Midbrain (tissue), 1 donor: Measurements from ENCODE around the gene ZNRF2.
A peak's percentile ranks its signal among the peaks of the same experiment; 100 is the strongest.

Experiments
- DNase-seq: peaks from one replicate; lab custom pipeline; 2025; lab: John Stamatoyannopoulos, UW

The ZNRF2 gene

GRCh38 chr7:30284298-30285066, at the start of gene ZNRF2:
TSS of gene ZNRF2 (plus strand) at chr7:30284597. CDS start at chr7:30285358, 761 bp downstream.
- peak; percentile 97 for DNase-seq

DNA sequence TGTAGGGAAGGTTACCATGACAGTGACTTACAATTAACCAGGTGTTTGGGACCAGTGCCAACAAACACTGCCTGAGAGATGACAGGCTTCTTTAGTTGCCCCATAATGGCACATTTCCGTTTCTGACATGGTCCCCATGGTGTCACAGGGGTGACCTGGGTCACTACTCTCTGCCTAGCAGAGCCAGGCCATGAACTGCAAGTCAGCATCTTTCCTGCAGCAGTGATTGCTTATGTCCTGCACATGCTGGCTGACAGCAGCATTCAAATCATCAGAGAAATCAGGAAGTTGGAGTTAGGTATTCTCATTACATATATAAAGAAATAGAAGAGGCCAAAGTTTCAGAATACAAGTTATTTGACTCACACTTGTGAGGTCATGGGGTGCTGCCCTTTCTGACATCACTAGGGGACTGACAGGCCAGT, 47.1 kb upstream of the ZNRF2 start:
- DNase-seq: no peak

DNA sequence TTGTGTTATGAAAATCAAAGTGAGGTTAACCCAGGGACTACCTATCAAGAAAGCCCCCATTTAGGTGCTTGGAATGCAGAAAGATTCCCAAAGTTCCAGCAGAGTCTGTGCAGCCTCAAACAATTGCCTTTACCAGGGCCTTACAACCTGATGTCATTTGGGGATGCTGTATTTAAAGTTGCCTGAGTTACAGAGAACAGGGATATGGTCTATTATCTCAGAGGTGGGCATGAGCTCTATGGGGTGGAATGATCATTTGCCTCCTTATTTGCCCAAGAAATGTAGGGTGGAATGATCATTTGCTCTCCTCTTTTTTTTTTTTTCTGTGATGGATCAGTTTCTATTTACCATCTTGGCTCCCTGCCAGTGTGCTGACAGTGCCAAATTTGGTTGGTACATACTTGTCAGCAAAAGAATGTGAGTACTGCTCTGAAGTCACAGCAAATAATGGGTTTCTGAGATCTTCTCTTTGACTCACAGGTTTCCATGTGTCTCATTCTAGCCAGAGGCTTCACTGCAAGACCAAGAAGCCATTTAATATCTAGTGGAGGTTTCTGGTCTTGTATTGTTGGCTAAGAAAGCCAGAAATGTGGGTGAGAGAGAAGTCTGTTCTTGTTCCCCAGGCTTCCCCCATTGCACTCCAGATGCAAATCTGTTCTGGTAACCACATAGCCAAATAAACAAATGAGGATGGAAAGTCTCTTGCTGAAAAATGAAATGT, 45.5 kb upstream of the ZNRF2 start:
- no peak for DNase-seq

DNA sequence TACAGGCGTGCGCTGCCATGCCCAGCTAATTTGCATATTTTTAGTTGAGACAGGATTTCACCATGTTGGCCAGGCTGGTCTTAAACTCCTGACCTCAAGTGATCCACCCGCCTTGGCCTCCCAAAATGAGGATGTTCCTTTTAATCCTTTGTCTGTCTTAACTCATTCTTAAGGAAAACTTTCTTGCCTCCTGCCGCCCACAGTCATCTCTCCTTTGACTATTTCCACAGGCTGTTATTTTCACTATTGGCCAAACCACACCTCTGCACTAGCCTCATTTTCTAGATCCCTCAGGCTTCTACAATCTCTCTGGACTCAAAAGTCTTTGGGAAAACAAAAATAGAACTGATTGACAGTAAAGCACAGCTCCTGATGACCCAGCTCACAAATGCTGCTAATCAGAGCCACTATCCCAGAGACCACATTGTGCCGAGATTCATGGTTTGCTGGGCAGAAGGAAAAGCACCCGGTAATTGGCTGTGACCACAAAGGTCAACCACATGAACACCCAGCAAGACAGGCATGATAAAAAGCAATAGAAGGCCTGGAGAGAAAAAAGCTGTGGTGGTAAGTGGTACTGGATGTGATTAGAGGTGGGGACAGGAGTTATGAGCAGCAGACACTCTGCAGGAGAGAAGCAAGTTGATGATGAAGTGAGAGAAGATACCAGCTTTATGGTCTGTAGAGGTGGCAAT, 44.1 kb upstream of the ZNRF2 start:
- DNase-seq: no peak

DNA sequence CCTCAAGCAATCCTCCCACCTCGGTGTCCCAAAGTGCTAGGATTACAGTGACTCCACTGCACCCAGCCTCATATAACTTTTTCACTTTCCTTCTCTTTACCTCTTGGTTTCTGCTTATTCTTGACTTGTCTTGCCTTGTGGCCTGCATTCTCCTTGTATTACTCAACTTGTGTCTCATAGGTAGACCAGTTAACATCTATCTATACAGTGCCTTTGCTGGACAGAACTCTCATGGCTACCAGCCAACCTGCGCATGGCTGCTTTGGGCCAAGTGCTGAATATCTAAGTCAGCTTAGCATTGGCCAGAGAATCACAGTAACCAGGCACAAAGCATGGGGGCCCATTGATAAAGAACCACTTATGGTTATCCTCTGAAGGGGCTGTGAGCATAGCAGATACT, 42.6 kb upstream of the ZNRF2 start:
- no peak for DNase-seq

DNA sequence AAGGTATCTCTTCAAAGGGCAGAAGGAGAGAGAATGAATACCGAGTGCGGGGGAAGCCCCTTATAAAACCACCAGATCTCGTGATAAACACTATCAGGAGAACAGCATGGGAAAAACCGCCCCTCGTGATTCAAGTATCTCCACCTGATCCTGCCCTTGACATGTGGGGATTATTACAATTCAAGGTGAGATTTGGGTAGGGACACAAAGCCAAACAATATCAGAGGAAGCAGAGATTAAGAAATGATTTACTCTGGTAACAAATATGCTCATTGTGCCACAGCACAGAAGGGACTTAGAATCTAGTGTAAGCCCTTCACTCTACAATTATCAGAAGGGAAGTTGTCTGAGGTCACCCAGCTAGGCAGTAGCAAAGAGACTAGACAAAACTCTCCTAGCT, 40.1 kb upstream of the ZNRF2 start:
- no peak for DNase-seq

GRCh38 chr7:30245913-30246312, 38.5 kb upstream of the ZNRF2 start:
- DNase-seq: no peak

GRCh38 chr7:30246392-30246791, 38.0 kb upstream of the ZNRF2 start:
- no peak for DNase-seq

- DNase-seq: no peak
These were observed 36.6 kb upstream of the ZNRF2 start for GRCh38 chr7:30247541-30248401.

DNA sequence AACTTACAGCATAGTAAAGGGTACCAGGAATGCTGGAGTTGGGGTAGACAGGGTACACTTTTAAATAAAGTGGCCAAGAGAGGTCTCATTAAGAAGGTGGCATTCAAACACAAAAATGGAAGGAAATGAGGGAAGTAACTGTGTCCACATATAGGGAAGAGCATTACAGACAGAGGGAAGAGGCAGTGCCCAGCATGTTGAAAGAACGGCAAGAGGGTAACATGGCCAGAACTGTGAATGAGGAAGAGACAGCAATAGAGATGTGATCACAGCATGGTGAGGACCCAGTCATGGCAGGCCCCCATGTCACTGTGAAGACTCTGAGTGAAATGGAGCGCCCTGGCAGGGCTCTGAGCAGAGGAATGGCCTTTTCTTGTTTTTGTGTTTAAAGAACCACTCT, 35.1 kb upstream of the ZNRF2 start:
- DNase-seq: no peak

- DNase-seq: no peak
These were observed 34.2 kb upstream of the ZNRF2 start for GRCh38 chr7:30249986-30250774.

- no peak for DNase-seq
These were observed 32.6 kb upstream of the ZNRF2 start for GRCh38 chr7:30251708-30252329.

- peak; percentile 72 for DNase-seq
These were observed 31.3 kb upstream of the ZNRF2 start for GRCh38 chr7:30252885-30253795.

DNA sequence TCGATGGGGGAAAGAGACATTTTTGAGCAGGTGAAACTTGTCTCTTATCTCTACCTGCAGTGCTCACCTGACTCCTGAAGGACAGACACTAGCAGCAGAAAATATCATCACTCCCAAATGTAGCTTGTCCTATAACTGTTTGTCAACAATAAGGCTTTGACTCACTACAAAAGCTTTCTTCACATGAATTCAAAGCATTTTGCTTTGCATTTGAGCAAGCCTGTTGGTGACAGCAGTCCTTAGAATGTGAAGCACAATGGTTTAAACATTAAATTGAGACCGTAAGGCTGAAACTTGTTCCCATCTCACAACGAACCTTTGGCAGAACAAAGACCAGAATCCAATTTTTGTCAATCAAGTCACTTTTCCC, 30.6 kb upstream of the ZNRF2 start:
- DNase-seq: no peak

- no peak for DNase-seq
These were observed 30.1 kb upstream of the ZNRF2 start for GRCh38 chr7:30254248-30254647.

GRCh38 chr7:30254717-30255063, 29.7 kb upstream of the ZNRF2 start:
- no peak for DNase-seq

DNA sequence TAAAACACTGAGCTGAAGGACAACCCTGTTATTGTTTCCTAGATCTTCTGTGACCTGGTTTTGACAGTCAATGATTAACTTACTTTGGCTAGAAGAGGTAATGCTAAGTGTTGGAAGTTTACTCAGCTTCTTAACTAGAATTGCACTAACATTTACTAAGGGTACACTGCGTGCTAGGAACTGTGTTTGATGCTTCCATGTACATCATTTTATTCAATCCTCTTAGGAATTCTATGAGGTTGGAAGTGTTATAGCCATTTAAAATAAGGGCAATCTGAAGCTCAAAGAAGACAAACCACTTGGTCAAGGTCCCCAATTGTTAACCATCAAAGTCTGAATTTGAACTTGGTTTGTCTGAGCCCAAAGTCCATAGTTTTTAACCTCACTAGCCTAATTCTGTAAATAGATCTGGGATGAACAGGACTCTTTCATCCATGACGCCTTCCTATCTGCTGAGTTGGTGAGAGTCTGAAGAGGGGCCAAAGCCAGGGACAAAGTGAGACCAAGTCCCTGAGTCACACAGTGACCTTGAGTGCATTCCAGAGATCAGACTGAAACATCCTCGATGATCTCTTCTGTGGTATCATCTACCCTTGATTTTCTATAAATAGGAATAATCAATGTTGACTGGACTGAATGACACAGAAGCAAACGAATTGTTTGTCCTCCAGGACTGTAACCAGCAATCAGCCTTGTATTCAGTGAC, 29.2 kb upstream of the ZNRF2 start:
- DNase-seq: no peak

DNA sequence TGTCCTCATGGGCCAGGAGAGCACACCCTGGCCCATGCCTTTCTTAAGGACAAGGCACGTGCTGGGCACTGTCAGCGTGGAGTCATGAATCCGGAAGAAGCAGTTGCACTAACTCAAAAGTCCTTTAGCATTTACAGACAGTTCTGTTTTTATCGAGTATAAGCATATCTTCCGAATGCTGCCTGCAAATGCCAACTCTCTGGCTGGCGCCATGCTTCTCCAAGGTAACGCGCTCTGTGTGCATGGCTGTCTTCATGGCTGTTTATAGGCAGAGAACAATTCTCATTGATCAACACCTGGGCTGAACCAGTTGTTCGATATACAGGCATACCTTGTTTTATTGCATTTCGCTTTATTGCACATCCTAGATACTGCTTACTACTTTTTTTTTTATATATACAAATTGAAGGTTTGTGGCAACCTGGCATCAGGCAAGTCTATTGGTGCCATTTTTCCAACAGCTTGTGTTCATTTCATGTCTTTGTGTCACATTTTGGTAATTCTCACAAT, 28.0 kb upstream of the ZNRF2 start:
- no peak for DNase-seq

DNA sequence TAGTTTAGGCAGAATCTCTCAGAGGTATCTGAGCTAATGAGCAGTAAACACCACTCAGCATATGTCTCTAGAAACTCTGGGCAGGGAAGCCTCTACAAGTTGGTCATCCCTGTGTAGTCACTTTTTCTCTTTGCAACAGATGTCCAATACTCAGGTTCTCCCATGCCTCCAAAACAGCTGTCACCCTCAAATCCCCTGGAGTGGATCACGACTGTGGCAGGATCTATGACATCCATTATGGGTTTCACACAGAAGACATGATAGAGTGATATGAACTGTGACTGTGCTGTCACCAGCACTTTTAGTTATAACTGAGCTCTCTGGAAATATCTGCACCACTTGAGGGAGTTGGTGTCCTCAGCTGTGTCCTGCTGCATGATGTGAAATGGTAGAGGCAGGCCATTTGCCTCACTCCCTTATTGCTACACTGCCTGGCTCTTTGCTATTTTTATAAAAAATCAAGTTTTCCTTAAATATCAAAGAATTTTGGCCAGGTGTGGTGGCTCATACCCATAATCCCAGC, 24.1 kb upstream of the ZNRF2 start:
- no peak for DNase-seq
